Right lobe of liver (tissue), 6 donors: ENCODE data around the gene CACNA1S. TPM values are rescaled to one million over a fixed set of nuclear protein-coding genes. Genes with fewer than 3 reads are reported as not detected.
A peak's percentile ranks its signal among the peaks of the same experiment; 100 is the strongest.

ENCODE experiments used
- ATAC-seq, 4 donors: fragments of 200-7000 bp; cut with Tn5 transposase; one replicate each; pipeline ENCODE4 v1.9.1; 2020; ENCODE audit warnings: mild to moderate bottlenecking in 4 of 4, moderate library complexity in 4 of 4
- DNase-seq, 3 donors: peaks; one replicate each; pipeline ENCODE4 v3.0.0-alpha.2; 2020
- H3K27ac ChIP-seq, 3 donors: fragments of 200-600 bp; one replicate each; pipeline ENCODE4 v1.8.0; 2022
- H3K27me3 ChIP-seq, 2 donors: fragments of 200-600 bp; one replicate each; pipeline ENCODE4 v1.8.0; 2022
- H3K36me3 ChIP-seq, 4 donors: fragments of 200-600 bp; sonication (generic) in 1 of 4; one replicate each; pipeline versions ENCODE4 v1.5.1 to v1.8.0; 2017 to 2022; ENCODE audit warnings: control low read depth in 1 of 4
- H3K4me1 ChIP-seq, 4 donors: fragments of 200-600 bp; sonication (generic) in 1 of 4; one replicate each; pipeline versions ENCODE4 v1.5.1 to v1.8.0; 2017 to 2022; ENCODE audit warnings: control low read depth in 1 of 4
- H3K4me3 ChIP-seq, 3 donors: fragments of 200-600 bp; one replicate each; pipeline ENCODE4 v1.8.0; 2022
- H3K9me3 ChIP-seq, 4 donors: fragments of 200-600 bp; sonication (generic) in 1 of 4; one replicate each; pipeline versions ENCODE4 v1.5.1 to v1.8.0; 2017 to 2022; ENCODE audit warnings: control low read depth in 1 of 4
- CTCF ChIP-seq, 4 donors: fragments of 200-600 bp in 3 of 4; fragments of 450-650 bp in 1 of 4; IDR thresholded peaks; one replicate each; pipeline versions ENCODE4 v1.5.1 to v1.8.0; 2016 to 2022; ENCODE audit warnings: antibody characterized with exemption in 4 of 4, mild to moderate bottlenecking in 2 of 4
- POLR2A ChIP-seq: fragments of 450-650 bp; IDR thresholded peaks from one replicate; pipeline ENCODE4 v1.6.1; 2017; ENCODE audit warnings: antibody characterized with exemption, mild to moderate bottlenecking
- WGBS: methylation state at CpG from one replicate; pipeline ENCODE4 v1.1.6; 2018; ENCODE audit warnings: low coverage, low lambda C conversion rate; ENCODE audit not compliant: insufficient coverage; ENCODE audit errors: missing lambda C conversion rate; 5-methylcytosine and 5-hydroxymethylcytosine counted together
- intact Hi-C, 2 donors: fragments of 100-400 bp; cut with DNase I; formaldehyde crosslinking; loops; one replicate each; pipeline versions ENCODE4 v1.11.2 to v1.14.1; 2022
- total RNA-seq, 6 experiments: library from RNA; depleted of rRNA in 2 of 6; stranded (reverse); fragments of >200 nt in 2 of 6; fragmentation: NEBNext Ultra II Directional in 3 of 6; extraction: Animal tissue kit (Norgen Biotek cat#: 25700) in 3 of 6; gene quantifications; one replicate each; pipeline versions ENCODE4 v1.1.0 to v1.2.4, GENCODE V29; 2016 to 2023
- donor health status: DM: no; HTN: yes; CAD: no.
- donor health status: DM: no; HTN: no; CAD: no.
- donor health status: DM: no; HTN: no; CAD: no.
- donor health status: DM: no; HTN: yes; CAD: no.
- donor health status: DM: no; HTN: yes; CAD: no.

The CACNA1S gene
- total RNA-seq, 6 experiments from 2014 or later: 0.12 TPM; not detected in 5

GRCh38 chr1:201063145-201063544 is 49.1 kb downstream of the CACNA1S start:
- Histone ChIP-seq H3K9me3 (no peaks in the 10 kb centered on the region), H3K36me3 (no peaks in the 10 kb centered on the region), H3K27me3 (no peaks in the 10 kb centered on the region), H3K4me1 (peaks cover 0 to 9% (median 0%) of the 10 kb centered on the region in 4 donors), H3K4me3 (no peak overlapping the region), H3K27ac (no peak overlapping the region)
- ATAC-seq (peak in 2 of 4 donors; percentile 70 to 75), DNase-seq (no peak)
- 77% methylated on average over 7 of the region's 7 CpGs for WGBS
- TF ChIP-seq CTCF (IDR thresholded peaks at IDR 0.05): no peak
- TF ChIP-seq POLR2A: no peak
- intact Hi-C loops: no loop called here

GRCh38 chr1:201062511-201063091 is 49.6 kb downstream of the CACNA1S start:
- no peaks in the 10 kb centered on the region for H3K9me3 ChIP-seq
- H3K27me3 ChIP-seq: no peaks in the 10 kb centered on the region
- intact Hi-C loops: no loop called here
- no peaks in the 10 kb centered on the region for H3K36me3 ChIP-seq
- 75% methylated on average over 4 of the region's 8 CpGs for WGBS
- TF ChIP-seq POLR2A: no peak
- TF ChIP-seq CTCF (IDR thresholded peaks at IDR 0.05): no peak
- H3K4me3 ChIP-seq: no peak overlapping the region
- DNase-seq (no peak), ATAC-seq (no peak)
- H3K27ac ChIP-seq: no peak overlapping the region
- H3K4me1 ChIP-seq: peaks cover 0 to 9% (median 0%) of the 10 kb centered on the region in 4 donors

DNA sequence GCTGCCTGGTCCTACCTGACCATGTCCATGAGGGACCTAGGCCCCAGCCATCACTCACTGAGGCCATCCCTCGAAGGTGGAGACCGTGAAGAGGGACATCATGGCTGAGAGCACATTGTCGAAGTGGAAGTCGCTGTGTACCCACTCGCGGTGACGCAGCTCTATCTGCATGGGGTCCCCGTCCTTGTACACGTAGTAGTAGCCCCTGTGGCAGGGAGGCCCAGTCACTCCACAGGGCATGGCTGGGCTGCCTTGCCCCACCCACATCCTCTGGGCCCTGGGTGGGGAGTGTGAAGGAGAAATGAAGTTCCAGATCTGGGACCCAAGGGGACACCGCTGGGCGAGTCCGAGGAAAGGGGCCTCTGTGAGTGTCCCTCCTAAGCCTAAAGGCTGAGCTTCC is 50.3 kb downstream of the CACNA1S start:
- peaks cover 0 to 9% (median 0%) of the 10 kb centered on the region in 4 donors for H3K4me1 ChIP-seq
- no peak overlapping the region for H3K4me3 ChIP-seq
- H3K27ac ChIP-seq: no peak overlapping the region
- WGBS: 90% methylated on average over 4 of the region's 12 CpGs
- no peaks in the 10 kb centered on the region for H3K27me3 ChIP-seq
- DNase-seq (no peak), ATAC-seq (no peak)
- no peaks in the 10 kb centered on the region for H3K36me3 ChIP-seq
- TF ChIP-seq CTCF (IDR thresholded peaks at IDR 0.05) (no peak), POLR2A (no peak)
- intact Hi-C loops: no loop called here
- no peaks in the 10 kb centered on the region for H3K9me3 ChIP-seq

- Histone ChIP-seq H3K36me3 (no peaks in the 10 kb centered on the region), H3K9me3 (no peaks in the 10 kb centered on the region), H3K4me1 (peaks cover 0 to 9% (median 0%) of the 10 kb centered on the region in 4 donors), H3K4me3 (no peak overlapping the region), H3K27ac (no peak overlapping the region), H3K27me3 (no peaks in the 10 kb centered on the region)
- peak; percentile 47 to 81 (median 68) for ATAC-seq
- TF ChIP-seq POLR2A (no peak), CTCF (IDR thresholded peaks at IDR 0.05) (peak in 1 of 4 donors; percentile 13)
- DNase-seq: peak; percentile 64 to 75 (median 70)
- 59% methylated on average over 4 of the region's 4 CpGs for WGBS
- intact Hi-C loops: no loop called here
These were observed 51.2 kb downstream of the CACNA1S start for GRCh38 chr1:201061049-201061448.
